Activated T-cell treated with anti-CD3 and anti-CD28 coated beads for 48 hours (primary cell): Measurements from ENCODE around the gene ZBED3.

ENCODE experiments used
- DNase-seq: peaks from one replicate; pipeline ENCODE4 v3.0.0-alpha.2; 2020; ENCODE audit warnings: low read depth

The ZBED3 gene

DNA sequence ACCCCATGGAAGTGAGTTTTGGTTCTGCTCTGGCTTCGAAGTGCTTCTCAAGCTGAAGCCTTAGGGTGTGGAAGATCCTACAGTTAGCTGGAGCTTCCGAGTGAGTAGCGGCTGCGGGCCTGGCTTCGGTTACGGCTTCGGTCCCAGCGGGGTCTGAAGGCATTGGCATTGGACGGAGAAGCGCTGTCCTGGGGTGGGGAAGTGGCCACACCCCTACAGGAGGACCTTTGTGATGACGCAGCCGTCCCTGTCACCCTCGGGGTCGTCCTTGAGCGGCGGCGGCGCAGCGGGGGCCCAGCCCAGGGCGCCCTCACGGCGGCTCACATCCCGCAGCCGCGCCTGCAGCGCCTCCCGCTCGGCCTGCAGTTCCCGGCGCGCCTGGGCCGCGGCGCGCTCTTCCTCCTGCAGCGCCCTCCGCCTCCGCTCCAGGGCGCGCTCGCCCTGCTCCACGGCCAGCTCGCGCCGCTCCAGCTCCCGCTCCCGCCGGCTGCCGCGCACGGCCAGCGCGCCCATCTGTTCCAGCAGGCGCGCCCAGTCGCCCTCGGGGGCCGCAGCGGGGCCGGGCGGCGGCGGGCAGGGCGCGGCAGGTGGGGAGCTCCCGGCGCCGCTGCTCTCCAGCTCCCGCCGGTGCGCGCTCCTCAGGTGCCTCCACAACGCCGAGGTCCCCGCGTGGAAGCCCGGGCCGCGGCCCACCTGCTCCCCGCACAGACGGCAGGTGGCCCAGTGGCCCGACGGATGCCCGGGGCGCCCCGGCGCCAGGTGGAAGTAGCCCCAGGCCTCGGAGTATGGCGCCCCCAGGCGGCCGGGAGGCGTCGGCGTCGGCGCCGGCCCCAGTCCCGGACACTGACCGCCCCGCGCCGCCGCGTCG, 9.9 kb downstream of the ZBED3 start:
- peak; percentile 61 for DNase-seq

DNA sequence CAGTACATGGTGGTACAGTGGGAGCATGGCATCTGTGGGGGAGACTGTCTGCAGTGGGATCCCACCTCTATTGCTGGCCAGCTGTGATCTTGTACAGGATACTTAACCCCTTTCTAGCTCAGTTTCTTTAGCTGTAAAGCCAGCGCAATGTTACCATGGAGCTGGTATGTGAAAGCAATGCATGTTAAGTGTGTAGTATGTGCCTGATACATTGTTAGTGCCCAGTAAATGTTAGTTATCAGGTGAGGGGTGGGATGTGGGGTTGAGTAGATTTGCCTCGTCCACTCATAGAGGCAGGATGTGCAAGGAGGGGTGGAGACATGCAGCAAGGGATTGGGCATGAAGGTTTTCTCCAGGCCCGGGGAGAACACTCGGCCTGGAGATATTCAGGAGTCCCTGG, 12.3 kb downstream of the ZBED3 start:
- DNase-seq = no peak

GRCh38 chr5:77073667-77074066, 13.4 kb downstream of the ZBED3 start:
- no peak for DNase-seq

DNA sequence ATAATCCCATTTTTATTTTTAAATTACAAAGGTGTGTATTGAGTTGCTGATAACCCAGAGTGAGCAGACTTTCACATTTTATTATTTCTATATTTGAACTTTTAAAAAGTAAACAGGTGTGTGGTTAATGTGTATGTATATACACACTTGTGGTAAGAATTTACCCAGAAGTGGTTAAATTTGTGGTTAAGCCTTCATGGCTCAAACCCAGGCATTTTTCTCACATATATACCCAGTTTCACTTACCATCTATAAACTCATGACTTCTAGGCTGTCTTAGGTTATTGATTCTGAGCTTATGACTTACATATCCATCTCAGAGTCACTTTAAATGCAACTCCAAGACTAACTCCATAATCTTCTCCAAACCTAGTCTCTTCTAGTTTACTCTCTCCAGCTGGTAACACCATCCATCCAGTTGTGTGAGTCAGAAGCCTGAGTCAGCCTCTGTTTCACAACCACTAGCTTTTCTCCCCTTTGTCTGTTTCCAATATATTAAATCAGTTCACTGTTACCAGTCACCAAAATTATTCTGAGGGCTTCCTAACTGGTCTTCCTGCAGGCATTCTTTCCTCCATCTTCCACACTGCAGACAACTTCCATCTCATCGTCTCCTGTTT, 20.2 kb downstream of the ZBED3 start:
- DNase-seq = no peak

- DNase-seq = no peak
Observed at GRCh38 chr5:77066184-77066583, 20.9 kb downstream of the ZBED3 start.

GRCh38 chr5:77065256-77065655, 21.8 kb downstream of the ZBED3 start:
- no peak for DNase-seq

DNA sequence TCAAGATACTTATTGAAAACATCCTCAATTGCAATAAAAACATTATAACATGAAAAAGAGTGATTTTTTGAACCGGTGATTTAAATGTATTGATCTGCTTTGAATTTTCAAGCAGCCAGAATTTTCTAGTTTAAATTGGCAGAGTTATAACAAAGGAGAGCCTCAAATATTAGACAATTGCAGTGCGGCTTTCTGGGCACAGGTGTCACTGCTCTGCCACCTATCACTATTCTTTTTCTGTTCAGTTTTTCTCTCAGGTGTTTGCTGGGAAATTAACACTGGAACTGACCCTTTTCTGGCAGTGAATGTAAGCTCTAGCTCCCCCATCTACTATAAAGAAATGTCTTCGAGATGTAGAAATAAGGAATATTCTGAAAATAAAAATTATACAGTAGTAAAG, 23.0 kb downstream of the ZBED3 start:
- no peak for DNase-seq

GRCh38 chr5:77046416-77047073, 40.5 kb downstream of the ZBED3 start:
- DNase-seq = no peak

- DNase-seq = no peak
Observed at GRCh38 chr5:77035950-77036349, 51.1 kb downstream of the ZBED3 start.

- no peak for DNase-seq
Observed at GRCh38 chr5:77033338-77033737, 53.7 kb downstream of the ZBED3 start.

GRCh38 chr5:77032635-77033034, 54.5 kb downstream of the ZBED3 start:
- no peak for DNase-seq

DNA sequence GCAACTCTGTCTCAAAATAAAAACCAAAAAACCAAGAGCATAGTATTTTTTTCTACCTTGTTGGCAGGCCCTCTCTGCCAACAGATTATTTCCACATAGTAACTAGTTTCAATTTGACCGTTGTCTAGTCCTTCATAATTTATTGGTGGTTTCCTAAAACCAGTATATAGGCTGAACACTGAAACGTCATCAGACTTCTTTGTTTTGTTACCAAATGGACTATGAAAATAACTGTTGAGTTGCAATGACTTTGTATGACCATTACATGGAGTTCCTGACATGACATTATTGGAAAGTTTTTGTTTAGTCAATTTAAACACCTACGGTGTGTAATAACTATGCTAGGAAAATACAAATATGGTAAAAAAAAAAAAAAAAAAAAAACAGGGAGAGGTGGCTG, 55.2 kb downstream of the ZBED3 start:
- no peak for DNase-seq

DNA sequence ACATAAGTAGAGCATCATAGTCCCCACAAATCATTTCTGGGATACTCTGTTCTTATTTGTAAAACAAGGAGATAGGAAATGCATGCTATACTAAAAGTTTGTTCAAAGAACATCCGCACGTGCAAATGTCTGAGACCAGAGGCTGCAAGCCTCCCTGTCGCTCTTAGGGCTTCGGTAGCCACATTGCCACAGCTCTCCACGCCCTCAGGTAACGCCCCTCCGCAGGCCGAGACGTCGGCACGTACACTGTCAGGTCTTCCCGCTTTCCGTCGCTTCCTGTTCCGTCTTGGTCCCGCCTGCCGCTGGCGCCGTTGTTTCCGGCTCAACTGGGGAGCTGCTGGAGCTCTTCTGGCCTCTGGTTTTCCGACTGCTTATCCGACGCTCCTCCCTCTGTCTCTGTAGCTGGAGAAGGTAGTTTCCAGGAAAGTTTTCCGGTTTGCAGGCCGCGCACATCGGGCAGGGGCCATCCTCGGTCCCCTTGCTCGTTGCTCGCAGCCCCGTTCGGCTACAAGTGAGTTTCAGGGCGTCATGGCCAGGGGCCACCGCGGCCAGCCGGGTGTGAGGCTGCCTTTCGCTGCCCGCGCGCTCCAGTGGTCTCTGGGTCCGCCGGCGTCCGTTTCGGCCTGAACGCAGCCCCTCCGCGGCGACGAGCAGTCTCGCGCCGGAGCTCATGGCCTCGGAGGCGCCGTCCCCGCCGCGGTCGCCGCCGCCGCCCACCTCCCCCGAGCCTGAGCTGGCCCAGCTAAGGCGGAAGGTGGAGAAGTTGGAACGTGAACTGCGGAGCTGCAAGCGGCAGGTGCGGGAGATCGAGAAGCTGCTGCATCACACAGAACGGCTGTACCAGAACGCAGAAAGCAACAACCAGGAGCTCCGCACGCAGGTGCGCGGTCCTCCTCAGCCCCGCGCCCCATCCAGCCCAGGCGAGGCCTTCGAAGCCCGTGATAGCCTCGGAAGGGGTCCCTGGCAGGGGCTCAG, 56.7 kb downstream of the ZBED3 start, which contains the start of gene AGGF1:
Gene AGGF1 (plus strand): TSS at position 308 of the 975 bp plus-strand sequence. CDS start 363 bp downstream, at position 671.
- DNase-seq = peak; percentile 87

- no peak for DNase-seq
Observed at GRCh38 chr5:77029376-77029885, 57.7 kb downstream of the ZBED3 start.

DNA sequence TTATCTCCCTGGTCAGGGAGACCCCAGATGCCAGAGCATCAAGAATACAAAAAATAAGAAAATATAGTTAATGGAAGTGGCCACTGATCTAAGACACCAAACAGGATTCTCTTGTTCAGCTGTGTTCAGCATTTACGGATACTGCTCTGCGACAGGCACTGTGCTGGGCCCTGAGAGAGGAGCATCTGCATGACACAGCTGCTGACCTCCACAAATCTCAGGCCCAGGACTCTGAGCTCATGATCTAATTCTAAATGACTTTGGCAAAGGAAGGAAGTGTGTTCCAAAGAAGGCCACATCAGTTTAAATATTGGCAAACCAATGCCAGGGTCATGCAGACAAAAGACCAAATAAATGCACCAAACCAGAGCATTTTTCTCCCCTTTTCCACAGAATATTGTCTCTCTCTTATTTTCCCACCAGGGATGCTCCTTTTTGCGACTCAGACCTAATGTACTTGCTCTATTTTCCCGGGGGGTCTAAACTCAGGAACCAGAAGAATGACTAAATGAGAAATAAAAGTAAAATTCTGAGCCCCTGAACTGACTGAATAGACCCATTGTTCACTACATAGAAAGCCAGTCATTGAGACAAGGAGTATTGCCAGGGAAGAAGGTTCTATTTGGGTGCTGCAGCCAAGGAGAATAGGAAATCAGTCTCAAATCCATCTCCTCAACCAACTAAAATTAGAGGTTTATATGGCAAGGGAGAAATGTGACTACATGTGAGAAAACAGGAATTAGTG, 58.3 kb downstream of the ZBED3 start:
- no peak for DNase-seq

- no peak for DNase-seq
Observed at GRCh38 chr5:77024490-77024889, 62.6 kb downstream of the ZBED3 start.

GRCh38 chr5:77022511-77023417, 64.3 kb downstream of the ZBED3 start:
- DNase-seq = no peak
